Right cardiac atrium (tissue), 5 donors: ENCODE data around the gene MOB2. TPM values are rescaled to one million over a fixed set of nuclear protein-coding genes. Genes with fewer than 3 reads are reported as not detected.

Source experiments
- ATAC-seq, 2 donors: fragments of 200-7000 bp; cut with Tn5 transposase; one replicate each; pipeline versions ENCODE4 v1.8.0 to v1.9.1; 2020; ENCODE audit warnings: moderate library complexity in 2 of 2, mild to moderate bottlenecking in 1 of 2
- DNase-seq, 3 donors: peaks; one replicate each; pipeline ENCODE4 v3.0.0-alpha.2; 2020
- H3K27ac ChIP-seq: one replicate; pipeline ENCODE4 v1.5.1; 2013; ENCODE audit warnings: mild to moderate bottlenecking, low read length, control low read depth, moderate library complexity
- H3K27me3 ChIP-seq: one replicate; pipeline ENCODE4 v1.6.1; 2013; ENCODE audit not compliant: control insufficient read depth, insufficient read depth
- H3K4me1 ChIP-seq: one replicate; pipeline ENCODE4 v1.6.1; 2013; ENCODE audit warnings: low read length; ENCODE audit not compliant: control insufficient read depth, insufficient read depth
- H3K4me3 ChIP-seq: one replicate; pipeline ENCODE4 v1.5.1; 2013; ENCODE audit warnings: low read length, control low read depth
- H3K9me3 ChIP-seq: one replicate; pipeline ENCODE4 v1.6.1; 2013; ENCODE audit warnings: low read length; ENCODE audit not compliant: control insufficient read depth
- WGBS: extraction: QIAGEN DNeasy Blood & Tissue Kit; methylation state at CpG from one replicate; pipeline ENCODE4 v1.1.7; 2013; 5-methylcytosine and 5-hydroxymethylcytosine counted together
- intact Hi-C, 4 donors: fragments of 100-400 bp; cut with DNase I; formaldehyde crosslinking; loops; one replicate each; pipeline versions ENCODE4 v1.11.0 to v1.14.0; 2022 to 2023
- polyA plus RNA-seq: library from polyadenylated mRNA; stranded (reverse); fragments of 200-250 nt; gene quantifications from one replicate; pipeline ENCODE4 v1.2.3, GENCODE V29; 2013
- total RNA-seq, 4 donors: library from RNA; stranded (reverse); fragmentation: NEBNext Ultra II Directional; extraction: Animal tissue kit (Norgen Biotek cat#: 25700); gene quantifications; one replicate each; pipeline ENCODE4 v1.2.1, GENCODE V29; 2021
- donor health status: healthy with polysubstance abuse.
- donor health status: DM: no; HTN: yes; CAD: no.
- donor health status: DM: no; HTN: no; CAD: no.
- donor health status: DM: no; HTN: yes; CAD: no; lungs with severe emphysema.
- donor health status: DM: yes; HTN: yes; CAD: no.

The MOB2 gene
- total and polyA plus RNA-seq, 5 donors, result 35.0 to 45.0 (median 41.6) TPM

GRCh38 chr11:1453611-1454034 is 33.0 kb downstream of the MOB2 start:
- intact Hi-C loops, result no loop called here
- Histone ChIP-seq H3K27me3 (no peaks in the 10 kb centered on the region), H3K4me3 (no peak overlapping the region), H3K9me3 (no peaks in the 10 kb centered on the region), H3K4me1 (no peaks in the 10 kb centered on the region), H3K27ac (no peak overlapping the region)
- DNase-seq (peak in 1 of 3 donors; percentile 64), ATAC-seq (no peak)
- 24% methylated on average over 17 of the region's 17 CpGs for WGBS

DNA sequence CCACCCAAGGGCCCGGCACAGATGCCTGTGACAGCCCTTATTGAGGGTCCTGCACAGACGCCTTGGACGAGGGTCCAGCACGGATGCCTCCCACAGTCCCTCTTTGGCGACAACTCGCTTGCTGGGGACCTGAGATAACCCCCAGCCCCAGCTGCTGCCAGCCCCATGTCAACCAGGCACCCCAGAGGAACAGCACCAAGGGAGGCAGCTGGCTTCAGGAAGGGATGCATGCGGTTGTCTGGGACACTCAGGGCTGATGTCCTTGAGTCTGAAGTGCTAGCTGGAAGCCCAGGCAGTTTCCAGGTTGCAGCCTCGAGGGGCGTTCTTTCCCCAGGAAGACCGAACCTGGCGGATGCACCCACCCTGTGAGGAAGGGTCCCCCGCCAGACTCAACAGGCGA is 33.8 kb downstream of the MOB2 start:
- intact Hi-C loops, result no loop called here
- Histone ChIP-seq H3K27me3 (no peaks in the 10 kb centered on the region), H3K4me1 (no peaks in the 10 kb centered on the region), H3K4me3 (no peak overlapping the region), H3K27ac (no peak overlapping the region), H3K9me3 (no peaks in the 10 kb centered on the region)
- 43% methylated on average over 13 of the region's 13 CpGs for WGBS
- ATAC-seq (no peak), DNase-seq (peak in 1 of 3 donors; percentile 57)

DNA sequence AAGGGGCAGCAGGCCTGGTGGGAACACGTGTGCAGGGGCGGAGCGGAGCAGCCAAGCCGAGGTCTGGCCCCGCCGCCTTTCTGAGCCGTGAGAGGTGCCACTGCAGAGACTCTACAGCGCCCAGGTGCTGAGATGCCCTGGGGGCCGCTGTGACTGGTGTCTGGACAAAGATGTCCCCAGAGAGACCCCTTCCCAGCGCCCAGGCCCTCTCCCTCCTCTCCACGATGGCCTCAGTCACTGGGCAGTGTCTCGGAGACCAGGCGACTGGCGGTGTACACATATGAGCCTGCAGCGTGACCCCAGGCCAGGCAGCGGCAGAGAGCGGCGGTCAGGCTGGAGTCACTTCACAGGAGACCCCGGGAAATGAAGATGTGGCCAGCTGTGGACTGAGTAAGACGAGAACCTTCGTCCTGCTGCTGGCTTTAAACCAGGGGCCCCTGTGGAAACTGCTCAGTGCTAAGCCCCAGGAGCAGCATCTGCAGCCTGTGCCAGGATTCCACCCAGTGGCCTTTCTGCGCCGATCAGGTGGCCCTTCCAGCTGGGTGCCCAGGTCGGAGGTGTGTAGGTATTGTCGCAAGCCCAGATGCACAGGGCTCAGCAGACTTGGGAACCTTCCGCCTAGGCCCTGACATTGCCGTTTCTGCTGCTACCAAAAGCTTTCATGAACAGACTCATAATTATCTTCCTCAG is 34.7 kb downstream of the MOB2 start:
- H3K9me3 ChIP-seq, result no peaks in the 10 kb centered on the region
- intact Hi-C loops, result no loop called here
- no peak overlapping the region for H3K27ac ChIP-seq
- H3K4me3 ChIP-seq, result no peak overlapping the region
- DNase-seq, result no peak
- 85% methylated on average over 27 of the region's 27 CpGs for WGBS
- no peaks in the 10 kb centered on the region for H3K27me3 ChIP-seq
- no peaks in the 10 kb centered on the region for H3K4me1 ChIP-seq
- ATAC-seq, result no peak

GRCh38 chr11:1450949-1451710 is 35.4 kb downstream of the MOB2 start:
- DNase-seq (no peak), ATAC-seq (no peak)
- H3K9me3 ChIP-seq, result no peaks in the 10 kb centered on the region
- intact Hi-C loops, result no loop called here
- WGBS, result 70% methylated on average over 22 of the region's 22 CpGs
- H3K4me1 ChIP-seq, result no peaks in the 10 kb centered on the region
- no peaks in the 10 kb centered on the region for H3K27me3 ChIP-seq
- H3K27ac ChIP-seq, result no peak overlapping the region
- no peak overlapping the region for H3K4me3 ChIP-seq

- intact Hi-C loops, result no loop called here
- Histone ChIP-seq H3K9me3 (no peaks in the 10 kb centered on the region), H3K27me3 (no peaks in the 10 kb centered on the region), H3K4me3 (no peak overlapping the region), H3K4me1 (no peaks in the 10 kb centered on the region), H3K27ac (no peak overlapping the region)
- DNase-seq (no peak), ATAC-seq (no peak)
- WGBS, result 89% methylated on average over 29 of the region's 29 CpGs
Measured at GRCh38 chr11:1450344-1450875, 36.2 kb downstream of the MOB2 start.

- intact Hi-C loops, result no loop called here
- no peak for ATAC-seq
Measured at GRCh38 chr11:1449490-1450243, 36.9 kb downstream of the MOB2 start.

DNA sequence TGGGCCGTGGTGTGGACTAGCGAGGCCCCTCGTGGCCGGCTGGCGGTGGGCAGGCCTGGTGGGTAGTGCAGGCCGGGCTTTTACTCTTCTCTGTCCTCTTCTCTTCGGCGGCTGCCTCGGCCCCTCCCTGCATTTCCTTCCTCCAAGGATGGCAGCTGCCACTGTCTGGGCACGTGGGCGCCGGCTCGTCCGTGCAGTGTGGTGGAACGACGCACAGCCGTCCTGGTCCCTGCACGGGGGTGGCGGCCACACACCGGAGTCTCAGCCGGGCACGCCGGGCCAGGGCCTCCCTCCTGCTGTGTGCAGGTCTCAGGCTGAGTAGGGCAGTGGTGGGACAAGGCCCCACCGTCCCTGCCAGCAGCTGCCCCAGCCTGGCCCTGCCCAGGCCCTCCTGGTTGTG is 37.7 kb downstream of the MOB2 start:
- H3K27ac ChIP-seq, result no peak overlapping the region
- DNase-seq, result no peak
- ATAC-seq, result no peak
- H3K9me3 ChIP-seq, result no peaks in the 10 kb centered on the region
- no peaks in the 10 kb centered on the region for H3K27me3 ChIP-seq
- no peaks in the 10 kb centered on the region for H3K4me1 ChIP-seq
- H3K4me3 ChIP-seq, result no peak overlapping the region
- intact Hi-C loops, result no loop called here
- WGBS, result 70% methylated on average over 24 of the region's 24 CpGs

More at GRCh38 chr11:1449490-1450243, 36.9 kb downstream of the MOB2 start:
- Histone ChIP-seq H3K9me3 (no peaks in the 10 kb centered on the region), H3K4me3 (no peak overlapping the region), H3K27me3 (no peaks in the 10 kb centered on the region), H3K4me1 (no peaks in the 10 kb centered on the region), H3K27ac (no peak overlapping the region)
- WGBS, result 79% methylated on average over 31 of the region's 31 CpGs
- no peak for DNase-seq

GRCh38 chr11:1447845-1448825 is 38.4 kb downstream of the MOB2 start:
- Histone ChIP-seq H3K27me3 (no peaks in the 10 kb centered on the region), H3K9me3 (no peaks in the 10 kb centered on the region), H3K4me3 (no peak overlapping the region), H3K4me1 (no peaks in the 10 kb centered on the region), H3K27ac (no peak overlapping the region)
- DNase-seq, result no peak
- 86% methylated on average over 49 of the region's 49 CpGs for WGBS
- intact Hi-C loops, result no loop called here
- ATAC-seq, result no peak

DNA sequence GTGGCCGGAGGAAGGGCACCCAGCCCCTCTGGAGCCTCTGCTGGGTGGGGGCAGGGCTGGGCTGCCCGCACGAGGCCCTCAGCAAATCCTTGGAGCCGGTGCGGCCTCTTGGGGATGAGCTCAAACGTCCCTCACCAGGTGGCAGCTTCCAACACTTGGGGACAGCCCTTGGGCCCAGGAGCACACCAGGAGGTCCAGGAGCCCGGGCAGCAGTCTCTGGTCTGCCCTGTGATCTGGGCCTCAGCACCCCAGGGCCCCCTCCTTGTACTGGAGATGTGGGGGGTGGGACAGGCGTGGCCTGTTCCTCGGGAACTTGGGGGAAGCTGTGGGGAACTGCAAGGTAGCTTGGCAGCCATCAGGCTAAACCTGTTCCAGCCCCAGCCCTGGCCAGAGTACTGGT is 40.0 kb downstream of the MOB2 start:
- H3K27me3 ChIP-seq, result no peaks in the 10 kb centered on the region
- intact Hi-C loops, result no loop called here
- no peak overlapping the region for H3K4me3 ChIP-seq
- DNase-seq (no peak), ATAC-seq (no peak)
- H3K9me3 ChIP-seq, result no peaks in the 10 kb centered on the region
- H3K4me1 ChIP-seq, result no peaks in the 10 kb centered on the region
- WGBS, result 76% methylated on average over 9 of the region's 9 CpGs
- H3K27ac ChIP-seq, result no peak overlapping the region

DNA sequence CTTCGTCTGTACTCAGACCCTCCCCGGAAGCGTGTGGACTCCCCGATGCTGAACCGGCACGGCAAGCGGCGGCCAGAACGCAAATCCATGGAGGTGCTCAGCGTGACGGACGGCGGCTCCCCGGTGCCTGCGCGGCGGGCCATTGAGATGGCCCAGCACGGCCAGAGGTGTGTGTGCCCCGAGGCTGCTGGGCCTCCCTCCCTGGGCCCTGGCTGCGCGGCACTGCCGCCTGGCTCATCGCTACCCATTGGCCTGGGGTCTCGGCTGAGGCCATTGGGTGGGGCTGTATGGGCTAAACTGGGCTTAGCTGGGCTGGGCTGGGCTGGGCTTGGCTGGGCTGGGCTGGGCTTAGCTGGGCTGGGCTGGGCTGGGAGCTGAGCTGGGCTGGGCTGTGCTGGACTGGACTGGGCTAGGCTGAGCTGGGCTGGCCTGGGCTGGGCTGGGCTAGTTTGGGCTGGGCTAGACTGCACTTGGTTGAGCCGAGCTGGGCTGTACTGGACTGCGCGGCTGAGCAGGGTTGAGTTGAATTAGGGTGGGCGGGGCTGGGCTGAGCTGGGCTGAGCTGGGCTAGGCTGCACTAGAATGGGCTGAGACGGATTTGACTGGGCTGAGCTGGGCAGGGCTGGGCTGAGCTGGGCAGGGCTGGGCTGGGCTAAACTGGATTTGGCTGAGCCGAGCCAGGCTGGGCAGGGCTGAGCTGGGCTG is 40.7 kb downstream of the MOB2 start:
- Histone ChIP-seq H3K27me3 (no peaks in the 10 kb centered on the region), H3K27ac (no peak overlapping the region), H3K4me3 (no peak overlapping the region), H3K9me3 (no peaks in the 10 kb centered on the region), H3K4me1 (no peaks in the 10 kb centered on the region)
- ATAC-seq (no peak), DNase-seq (no peak)
- intact Hi-C loops, result no loop called here
- 90% methylated on average over 30 of the region's 30 CpGs for WGBS
